IMR-90 (cell line): ENCODE data around the gene CWC15. TPM values are rescaled to one million over a fixed set of nuclear protein-coding genes. Genes with fewer than 3 reads are reported as not detected.
A peak's percentile ranks its signal among the peaks of the same experiment; 100 is the strongest.

Source experiments
- ATAC-seq: fragments of 200-7000 bp; cut with Tn5 transposase; 2 replicates; pipeline ENCODE4 v1.9.1; 2020; ENCODE audit warnings: low read depth, mild to moderate bottlenecking, moderate library complexity
- BruUV-seq: library from RNA; stranded (reverse); fragments of 400-500 nt; replicated peaks from 2 replicates; lab custom pipeline; 2021; lab: Mats Ljungman, UMichigan
- CTCF ChIA-PET: fragments of 300-600 bp; formaldehyde crosslinking; extraction: SDS; loops from one replicate; lab custom pipeline; 2021; ENCODE audit warnings: antibody characterized with exemption; lab: Yijun Ruan, JAX
- POLR2A ChIA-PET: fragments of 300-600 bp; sonication (Branson Sonifier 250); formaldehyde crosslinking; loops from one replicate; lab custom pipeline; 2022; ENCODE audit warnings: antibody characterized with exemption; ENCODE audit not compliant: unreplicated experiment; lab: Charles Lee
- DNase-seq: peaks from one replicate; pipeline ENCODE4 v3.0.0; 2013
- H2AFZ ChIP-seq: replicated peaks from 2 replicates; pipeline ENCODE3; 2013; ENCODE audit warnings: low read length, mild to moderate bottlenecking; ENCODE audit not compliant: poor library complexity
- H2AK5ac ChIP-seq: 2 replicates; pipeline ENCODE4 v1.6.1; 2013; ENCODE audit warnings: low read depth, low read length, inconsistent platforms
- H2AK9ac ChIP-seq: replicated peaks from 2 replicates; pipeline ENCODE3; 2013; ENCODE audit warnings: mild to moderate bottlenecking, low read depth, low read length, moderate library complexity; ENCODE audit not compliant: poor library complexity
- H2BK120ac ChIP-seq: 2 replicates; pipeline ENCODE4 v1.6.1; 2013; ENCODE audit warnings: low read depth, low read length, inconsistent platforms
- H2BK15ac ChIP-seq: 3 replicates; pipeline ENCODE4 v1.6.1; 2013; ENCODE audit warnings: low read depth, low read length, inconsistent platforms
- H2BK20ac ChIP-seq: 2 replicates; pipeline ENCODE4 v1.6.1; 2013; ENCODE audit warnings: low read depth, mild to moderate bottlenecking, inconsistent platforms, low read length, moderate library complexity
- H2BK5ac ChIP-seq: 2 replicates; pipeline ENCODE4 v1.6.1; 2013; ENCODE audit warnings: mild to moderate bottlenecking, low read depth, low read length, inconsistent platforms; ENCODE audit not compliant: poor library complexity, severe bottlenecking
- H3K14ac ChIP-seq: replicated peaks from 2 replicates; pipeline ENCODE4 v1.6.1; 2013; ENCODE audit warnings: low read depth, low read length, inconsistent platforms
- H3K18ac ChIP-seq: 2 replicates; pipeline ENCODE4 v1.6.1; 2013; ENCODE audit warnings: low read depth, low read length, control low read depth
- H3K23ac ChIP-seq: 2 replicates; pipeline ENCODE4 v1.6.1; 2013; ENCODE audit warnings: low read depth, low read length, inconsistent platforms
- H3K27ac ChIP-seq: 2 replicates; pipeline ENCODE4 v1.5.1; 2013; ENCODE audit warnings: mild to moderate bottlenecking, control low read depth, low read length; ENCODE audit not compliant: insufficient read depth
- H3K27me3 ChIP-seq: 2 replicates; pipeline ENCODE4 v1.6.1; 2013; ENCODE audit warnings: low read length; ENCODE audit not compliant: control insufficient read depth, insufficient read depth
- H3K36me3 ChIP-seq: 2 replicates; pipeline ENCODE4 v1.6.1; 2013; ENCODE audit warnings: low read length, mixed read lengths; ENCODE audit not compliant: control insufficient read depth, insufficient read depth
- H3K4ac ChIP-seq: 2 replicates; pipeline ENCODE4 v1.6.1; 2013; ENCODE audit warnings: low read depth, low read length, inconsistent platforms
- H3K4me1 ChIP-seq: 2 replicates; pipeline ENCODE4 v1.6.1; 2013; ENCODE audit warnings: low read length, mixed read lengths; ENCODE audit not compliant: control insufficient read depth, insufficient read depth
- H3K4me2 ChIP-seq: 2 replicates; pipeline ENCODE4 v1.6.1; 2013; ENCODE audit warnings: low read depth, mild to moderate bottlenecking, control low read depth, low read length, moderate library complexity
- H3K4me3 ChIP-seq: 2 replicates; pipeline ENCODE4 v1.5.1; 2013; ENCODE audit warnings: low read depth, mild to moderate bottlenecking, control low read depth, low read length, moderate library complexity; ENCODE audit not compliant: insufficient read depth
- H3K56ac ChIP-seq: 2 replicates; pipeline ENCODE4 v1.6.1; 2013; ENCODE audit warnings: low read length, inconsistent platforms; ENCODE audit not compliant: insufficient read depth; ENCODE audit errors: extremely low read depth
- H3K79me1 ChIP-seq, 2 experiments: 2 replicates each; pipeline ENCODE4 v1.6.1; 2013; ENCODE audit warnings: low read length in 2 of 2, inconsistent platforms in 1 of 2, low read depth in 1 of 2
- H3K9ac ChIP-seq: 2 replicates; pipeline ENCODE4 v1.6.1; 2013; ENCODE audit warnings: low read depth, low read length, control low read depth
- H3K9me1 ChIP-seq: 2 replicates; pipeline ENCODE4 v1.6.1; 2013; ENCODE audit warnings: low read length, inconsistent platforms; ENCODE audit not compliant: insufficient read depth
- H3K9me3 ChIP-seq: 2 replicates; pipeline ENCODE4 v1.6.1; 2013; ENCODE audit warnings: low read length; ENCODE audit not compliant: control insufficient read depth, insufficient read depth
- H4K20me1 ChIP-seq: 2 replicates; pipeline ENCODE4 v1.6.1; 2013; ENCODE audit warnings: low read length, inconsistent platforms; ENCODE audit not compliant: insufficient read depth
- H4K5ac ChIP-seq: 2 replicates; pipeline ENCODE4 v1.6.1; 2013; ENCODE audit warnings: mild to moderate bottlenecking, low read depth, low read length, control low read depth
- H4K8ac ChIP-seq, 2 experiments: 2 replicates each; pipeline ENCODE4 v1.6.1; 2013; ENCODE audit warnings: low read depth in 2 of 2, low read length in 2 of 2, control low read depth in 1 of 2, inconsistent platforms in 1 of 2
- H4K91ac ChIP-seq: 2 replicates; pipeline ENCODE4 v1.6.1; 2013; ENCODE audit warnings: low read depth, low read length, inconsistent platforms; ENCODE audit not compliant: insufficient read depth
- MAFK ChIP-seq: IDR thresholded peaks from 2 replicates; pipeline ENCODE4 v1.6.1; 2012; ENCODE audit warnings: low read depth, low read length, improper control_type of control experiment
- RAD21 ChIP-seq: IDR thresholded peaks from 2 replicates; pipeline ENCODE4 v1.6.1; 2012; ENCODE audit warnings: low read length, improper control_type of control experiment
- dilution Hi-C: fragments of 300-500 bp; cut with HindIII; formaldehyde crosslinking; loops from one replicate; pipeline ENCODE4 v1.14.3; 2018; ENCODE audit warnings: low sequenced_read_pairs; ENCODE audit not compliant: unreplicated experiment
- in situ Hi-C: fragments of 300-500 bp; cut with MboI; formaldehyde crosslinking; loops from 3 replicates; pipeline ENCODE4 v1.14.3; 2019; ENCODE audit warnings: low sequenced_read_pairs, inconsistent platforms, mixed read lengths
- intact Hi-C: fragments of 100-400 bp; cut with micrococcal nuclease; formaldehyde crosslinking; loops from 2 replicates; pipeline ENCODE4 v1.10.0; 2022
- polyA plus RNA-seq, 3 experiments: library from polyadenylated mRNA; depleted of rRNA; stranded (reverse); fragments of >200 nt; gene quantifications; 2 replicates each; pipeline ENCODE4 v1.2.3, GENCODE V29; 2012; ENCODE audit warnings: low replicate concordance in 1 of 3
- total RNA-seq: library from RNA; depleted of rRNA; stranded (reverse); fragments of >200 nt; gene quantifications from 2 replicates; pipeline ENCODE4 v1.2.3, GENCODE V29; 2012

CWC15 gene
- total and polyA plus RNA-seq, 2 of the 4 experiments (the other 2 are of a cell fraction) = 38.4 to 48.6 TPM

- no peak overlapping the region for H3K4me2 ChIP-seq
- H2BK120ac ChIP-seq = no peak overlapping the region
- no peaks in the 10 kb centered on the region for H3K9me1 ChIP-seq
- no peaks in the 10 kb centered on the region for H3K36me3 ChIP-seq
- in situ Hi-C loops = no loop called here
- no peak for TF ChIP-seq RAD21
- TF ChIP-seq MAFK = peak; percentile 82
- no peaks in the 10 kb centered on the region for H3K9me3 ChIP-seq
- H2BK15ac ChIP-seq = no peak overlapping the region
- BruUV-seq = no TSS peak
- intact Hi-C loops = no loop called here
- no peak overlapping the region for H2AFZ ChIP-seq
- H3K56ac ChIP-seq = no peak overlapping the region
- H3K4me3 ChIP-seq = no peak overlapping the region
- H4K20me1 ChIP-seq = no peaks in the 10 kb centered on the region
- H3K79me1 ChIP-seq = no peaks in the 10 kb centered on the region
- ATAC-seq (no peak), DNase-seq (no peak)
- H3K27me3 ChIP-seq = peaks cover 15% of the 10 kb centered on the region
- no peak overlapping the region for H3K18ac ChIP-seq
- H3K4me1 ChIP-seq = no peaks in the 10 kb centered on the region
- H2AK5ac ChIP-seq = no peak overlapping the region
- H4K5ac ChIP-seq = no peak overlapping the region
- no peak overlapping the region for H4K8ac ChIP-seq
- no peak overlapping the region for H3K4ac ChIP-seq
- H3K9ac ChIP-seq = no peak overlapping the region
- H3K23ac ChIP-seq = no peak overlapping the region
- POLR2A ChIA-PET = no interaction called here
- H2AK9ac ChIP-seq = no peak overlapping the region
- CTCF ChIA-PET = no interaction called here
- no peak overlapping the region for H3K27ac ChIP-seq
- H3K14ac ChIP-seq = no peak overlapping the region
- no peak overlapping the region for H2BK20ac ChIP-seq
- no peak overlapping the region for H4K91ac ChIP-seq
- dilution Hi-C loops = no loop called here
- no peak overlapping the region for H2BK5ac ChIP-seq
Observed at GRCh38 chr11:95011376-95011775, 38.0 kb upstream of the CWC15 start.
